Glutamatergic neuron (in vitro differentiated cells): ENCODE data around the gene IP6K1. TPM values are rescaled to one million over a fixed set of nuclear protein-coding genes. Genes with fewer than 3 reads are reported as not detected.

Source experiments
- DNase-seq: peaks from one replicate; pipeline ENCODE4 v3.0.0; 2022
- H3K27ac Mint-ChIP-seq: one replicate; pipeline ENCODE4 v1.8.0; 2020; ENCODE audit warnings: mild to moderate bottlenecking, mixed read lengths, inconsistent platforms; ENCODE audit not compliant: unreplicated experiment
- H3K27me3 Mint-ChIP-seq: one replicate; pipeline ENCODE4 v1.8.0; 2020; ENCODE audit warnings: mild to moderate bottlenecking, moderate library complexity, mixed read lengths, inconsistent platforms; ENCODE audit not compliant: unreplicated experiment
- H3K36me3 Mint-ChIP-seq: one replicate; pipeline ENCODE4 v1.8.0; 2020; ENCODE audit warnings: mild to moderate bottlenecking, mixed read lengths, inconsistent platforms; ENCODE audit not compliant: unreplicated experiment
- H3K4me1 Mint-ChIP-seq: one replicate; pipeline ENCODE4 v1.8.0; 2020; ENCODE audit warnings: mild to moderate bottlenecking, low read depth, mixed read lengths, inconsistent platforms; ENCODE audit not compliant: unreplicated experiment
- H3K4me3 Mint-ChIP-seq: one replicate; pipeline ENCODE4 v1.8.0; 2020; ENCODE audit warnings: mild to moderate bottlenecking, mixed read lengths, inconsistent platforms; ENCODE audit not compliant: unreplicated experiment
- H3K9me3 Mint-ChIP-seq: one replicate; pipeline ENCODE4 v1.8.0; 2020; ENCODE audit warnings: mild to moderate bottlenecking, moderate library complexity, mixed read lengths, inconsistent platforms; ENCODE audit not compliant: unreplicated experiment
- total RNA-seq: library from RNA; stranded (reverse); fragmentation: NEBNext Ultra II Directional; extraction: Animal tissue kit (Norgen Biotek cat#: 25700); gene quantifications from one replicate; pipeline ENCODE4 v1.2.1, GENCODE V29; 2021; ENCODE audit not compliant: unreplicated experiment
- TF ChIP-seq, protein P1 (sequence below): fragments of 200-600 bp; sonication (generic); IDR thresholded peaks from one replicate; pipeline ENCODE4 v1.5.0; 2021; ENCODE audit not compliant: partially characterized antibody, unreplicated experiment

Gene IP6K1
- total RNA-seq, 1 donor from 2014 or later, result 44.6 TPM

- no peak overlapping the region for H3K27ac Mint-ChIP-seq
- TF ChIP-seq, protein P1, sequence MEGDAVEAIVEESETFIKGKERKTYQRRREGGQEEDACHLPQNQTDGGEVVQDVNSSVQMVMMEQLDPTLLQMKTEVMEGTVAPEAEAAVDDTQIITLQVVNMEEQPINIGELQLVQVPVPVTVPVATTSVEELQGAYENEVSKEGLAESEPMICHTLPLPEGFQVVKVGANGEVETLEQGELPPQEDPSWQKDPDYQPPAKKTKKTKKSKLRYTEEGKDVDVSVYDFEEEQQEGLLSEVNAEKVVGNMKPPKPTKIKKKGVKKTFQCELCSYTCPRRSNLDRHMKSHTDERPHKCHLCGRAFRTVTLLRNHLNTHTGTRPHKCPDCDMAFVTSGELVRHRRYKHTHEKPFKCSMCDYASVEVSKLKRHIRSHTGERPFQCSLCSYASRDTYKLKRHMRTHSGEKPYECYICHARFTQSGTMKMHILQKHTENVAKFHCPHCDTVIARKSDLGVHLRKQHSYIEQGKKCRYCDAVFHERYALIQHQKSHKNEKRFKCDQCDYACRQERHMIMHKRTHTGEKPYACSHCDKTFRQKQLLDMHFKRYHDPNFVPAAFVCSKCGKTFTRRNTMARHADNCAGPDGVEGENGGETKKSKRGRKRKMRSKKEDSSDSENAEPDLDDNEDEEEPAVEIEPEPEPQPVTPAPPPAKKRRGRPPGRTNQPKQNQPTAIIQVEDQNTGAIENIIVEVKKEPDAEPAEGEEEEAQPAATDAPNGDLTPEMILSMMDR, result no peak
- peaks cover 12% of the 10 kb centered on the region for H3K27me3 Mint-ChIP-seq
- no peaks in the 10 kb centered on the region for H3K36me3 Mint-ChIP-seq
- H3K4me3 Mint-ChIP-seq, result no peak overlapping the region
- peaks cover 11% of the 10 kb centered on the region for H3K4me1 Mint-ChIP-seq
- H3K9me3 Mint-ChIP-seq, result peaks cover 12% of the 10 kb centered on the region
- DNase-seq, result no peak
Observed at GRCh38 chr3:49801160-49801559, 14.8 kb upstream of the IP6K1 start.

- Mint-ChIP-seq H3K9me3 (peaks cover 8% of the 10 kb centered on the region), H3K4me1 (peaks cover 3% of the 10 kb centered on the region), H3K27ac (no peak within 1 kb of the TSS), H3K27me3 (peaks cover 14% of the 10 kb centered on the region), H3K4me3 (no peak within 1 kb of the TSS), H3K36me3 (no peaks in the 10 kb centered on the region)
- no peak for DNase-seq
- TF ChIP-seq, protein P1, result no peak
Observed at GRCh38 chr3:49799761-49800160, 13.4 kb upstream of the IP6K1 start, which contains the start of gene CDHR4. TSS of gene CDHR4 (minus strand) at chr3:49799873. CDS start at chr3:49799812, 61 bp downstream.

GRCh38 chr3:49799105-49799504 lies 12.8 kb upstream of the IP6K1 start:
- DNase-seq, result no peak
- TF ChIP-seq, protein P1, result no peak

GRCh38 chr3:49794926-49795905 lies 8.9 kb upstream of the IP6K1 start:
- Mint-ChIP-seq H3K4me3 (no peak overlapping the region), H3K27ac (no peak overlapping the region), H3K9me3 (no peaks in the 10 kb centered on the region), H3K27me3 (peaks cover 3% of the 10 kb centered on the region), H3K4me1 (peaks cover 1% of the 10 kb centered on the region), H3K36me3 (no peaks in the 10 kb centered on the region)
- no peak for DNase-seq
- TF ChIP-seq, protein P1, result no peak

More at GRCh38 chr3:49799105-49799504, 12.8 kb upstream of the IP6K1 start:
- no peak overlapping the region for H3K4me3 Mint-ChIP-seq
- H3K4me1 Mint-ChIP-seq, result peaks cover 2% of the 10 kb centered on the region
- peaks cover 8% of the 10 kb centered on the region for H3K9me3 Mint-ChIP-seq
- H3K36me3 Mint-ChIP-seq, result no peaks in the 10 kb centered on the region
- no peak overlapping the region for H3K27ac Mint-ChIP-seq
- peaks cover 14% of the 10 kb centered on the region for H3K27me3 Mint-ChIP-seq

- H3K4me3 Mint-ChIP-seq, result no peak overlapping the region
- no peak for DNase-seq
- H3K27me3 Mint-ChIP-seq, result peaks cover 7% of the 10 kb centered on the region
- H3K36me3 Mint-ChIP-seq, result no peaks in the 10 kb centered on the region
- peaks cover 5% of the 10 kb centered on the region for H3K4me1 Mint-ChIP-seq
- H3K9me3 Mint-ChIP-seq, result no peaks in the 10 kb centered on the region
- TF ChIP-seq, protein P1, result no peak
- no peak overlapping the region for H3K27ac Mint-ChIP-seq
Observed at GRCh38 chr3:49794431-49794830, 8.1 kb upstream of the IP6K1 start.
